Keratinocyte (primary cell): Measurements from ENCODE around the gene FUOM. TPM values are rescaled to one million over a fixed set of nuclear protein-coding genes. Genes with fewer than 3 reads are reported as not detected.

Experiments
- DNase-seq: peaks from one replicate; pipeline ENCODE4 v3.0.0-alpha.2; 2011; ENCODE audit warnings: low read depth, missing footprints, low spot score
- FAIRE-seq: peaks from 2 replicates; lab custom pipeline; 2011; peaks lifted over from hg19 to GRCh38; lab: Jason Lieb, UNC
- H2AFZ ChIP-seq: 2 replicates; pipeline ENCODE4 v1.6.0; 2012; ENCODE audit warnings: low read length, control low read depth, inconsistent platforms; ENCODE audit not compliant: control insufficient read depth
- H3K27ac ChIP-seq: 2 replicates; pipeline ENCODE4 v1.5.1; 2011; ENCODE audit warnings: low read length; ENCODE audit not compliant: control insufficient read depth, insufficient read depth
- H3K27me3 ChIP-seq: 3 replicates; pipeline ENCODE4 v1.6.0; 2011; ENCODE audit warnings: low read length; ENCODE audit not compliant: control insufficient read depth, insufficient read depth; ENCODE audit errors: extremely low read depth
- H3K36me3 ChIP-seq, 2 experiments: 2 replicates in 1 of 2; 3 replicates in 1 of 2; pipeline ENCODE4 v1.5.1; 2011; ENCODE audit warnings: low read length in 2 of 2, mild to moderate bottlenecking in 1 of 2; ENCODE audit not compliant: control insufficient read depth in 2 of 2, insufficient read depth in 2 of 2; ENCODE audit errors: extremely low read depth in 1 of 2
- H3K4me1 ChIP-seq: 3 replicates; pipeline ENCODE4 v1.5.1; 2011; ENCODE audit warnings: low read length; ENCODE audit not compliant: control insufficient read depth, insufficient read depth; ENCODE audit errors: extremely low read depth
- H3K4me2 ChIP-seq: 3 replicates; pipeline ENCODE4 v1.6.0; 2011; ENCODE audit warnings: low read depth, low read length; ENCODE audit not compliant: control insufficient read depth, insufficient read depth; ENCODE audit errors: extremely low read depth
- H3K4me3 ChIP-seq, 3 experiments: fragments of 200-600 bp in 1 of 3; sonication (generic) in 1 of 3; 2 replicates in 2 of 3; 3 replicates in 1 of 3; pipeline ENCODE4 v1.5.1; 2011 to 2016; ENCODE audit warnings: low read length in 3 of 3, mild to moderate bottlenecking in 3 of 3, control low read depth in 2 of 3, inconsistent platforms in 1 of 3, low read depth in 1 of 3, mixed read lengths in 1 of 3, mixed run types in 1 of 3, moderate library complexity in 1 of 3; ENCODE audit not compliant: control insufficient read depth in 2 of 3, insufficient read depth in 2 of 3; ENCODE audit errors: extremely low read depth in 1 of 3
- H3K79me2 ChIP-seq: 2 replicates; pipeline ENCODE4 v1.6.0; 2012; ENCODE audit warnings: low read length; ENCODE audit not compliant: control insufficient read depth, insufficient read depth
- H3K9ac ChIP-seq: 3 replicates; pipeline ENCODE4 v1.6.0; 2011; ENCODE audit warnings: low read length; ENCODE audit not compliant: control insufficient read depth, insufficient read depth; ENCODE audit errors: extremely low read depth
- H3K9me1 ChIP-seq: 3 replicates; pipeline ENCODE4 v1.6.0; 2011; ENCODE audit warnings: low read length; ENCODE audit not compliant: control insufficient read depth, insufficient read depth; ENCODE audit errors: extremely low read depth
- H3K9me3 ChIP-seq: 2 replicates; pipeline ENCODE4 v1.5.1; 2012; ENCODE audit warnings: low read depth, low read length; ENCODE audit not compliant: control insufficient read depth
- H4K20me1 ChIP-seq: 3 replicates; pipeline ENCODE4 v1.6.0; 2011; ENCODE audit warnings: low read length; ENCODE audit not compliant: control insufficient read depth, insufficient read depth; ENCODE audit errors: extremely low read depth
- EZH2 ChIP-seq: IDR thresholded peaks from one replicate; pipeline ENCODE4 v1.6.1; 2012; ENCODE audit warnings: inconsistent platforms, mild to moderate bottlenecking, low read length, moderate library complexity
- dilution Hi-C: fragments of 300-500 bp; cut with MboI; formaldehyde crosslinking; loops from one replicate; pipeline ENCODE4 v1.7.0; 2020; ENCODE audit warnings: low sequenced_read_pairs; ENCODE audit not compliant: extremely low pct_ligation_motif_present
- polyA plus RNA-seq, 5 experiments: library from polyadenylated mRNA; depleted of rRNA in 3 of 5; stranded (reverse) in 3 of 5; stranded (forward) in 1 of 5; unstranded in 1 of 5; fragments of >200 nt; gene quantifications; 1 replicate in 1 of 5; 2 replicates in 3 of 5; 3 replicates in 1 of 5; pipeline versions ENCODE4 v1.2.1 to v1.2.3, GENCODE V29; 2011 to 2012; ENCODE audit warnings: missing spikeins in 2 of 5, low read depth in 1 of 5, low replicate concordance in 1 of 5
- TF ChIP-seq, protein P1 (sequence below), 3 experiments: IDR thresholded peaks in 1 of 3; conservative IDR thresholded peaks in 1 of 3; optimal IDR thresholded peaks in 1 of 3; 2 replicates in 2 of 3; 3 replicates in 1 of 3; pipeline versions ENCODE3 to v1.5.1; 2011; ENCODE audit warnings: low read length in 3 of 3, mild to moderate bottlenecking in 3 of 3, moderate library complexity in 2 of 3, control low read depth in 1 of 3, inconsistent platforms in 1 of 3; ENCODE audit not compliant: insufficient read depth in 2 of 3; ENCODE audit errors: extremely low read depth in 1 of 3

FUOM gene
- polyA plus RNA-seq, 1 donor (not counting 4 experiments of a cell fraction or from before 2014, with no cell fraction given) = 11.3 TPM

DNA sequence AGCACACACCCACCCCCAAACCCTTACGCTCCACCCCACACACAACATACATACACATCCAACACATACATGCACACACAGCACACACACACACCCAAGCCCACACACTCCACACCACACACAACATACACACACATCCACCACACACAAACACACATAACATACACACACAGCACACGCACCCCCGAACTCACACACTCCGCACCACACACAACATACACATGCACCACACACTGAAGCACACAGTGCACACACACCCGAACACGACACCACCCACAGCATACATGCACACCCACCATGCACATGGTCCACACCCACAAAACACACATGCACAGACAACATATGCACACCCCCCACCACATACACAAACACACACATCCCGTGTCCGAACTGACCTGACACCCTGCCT is 8.7 kb downstream of the FUOM start:
- H3K9me3 ChIP-seq = no peaks in the 10 kb centered on the region
- H3K4me3 ChIP-seq = no peak overlapping the region
- H3K9ac ChIP-seq = no peak overlapping the region
- H4K20me1 ChIP-seq = no peaks in the 10 kb centered on the region
- no peaks in the 10 kb centered on the region for H3K36me3 ChIP-seq
- no peaks in the 10 kb centered on the region for H3K4me1 ChIP-seq
- no peak for TF ChIP-seq EZH2
- TF ChIP-seq, protein P1, sequence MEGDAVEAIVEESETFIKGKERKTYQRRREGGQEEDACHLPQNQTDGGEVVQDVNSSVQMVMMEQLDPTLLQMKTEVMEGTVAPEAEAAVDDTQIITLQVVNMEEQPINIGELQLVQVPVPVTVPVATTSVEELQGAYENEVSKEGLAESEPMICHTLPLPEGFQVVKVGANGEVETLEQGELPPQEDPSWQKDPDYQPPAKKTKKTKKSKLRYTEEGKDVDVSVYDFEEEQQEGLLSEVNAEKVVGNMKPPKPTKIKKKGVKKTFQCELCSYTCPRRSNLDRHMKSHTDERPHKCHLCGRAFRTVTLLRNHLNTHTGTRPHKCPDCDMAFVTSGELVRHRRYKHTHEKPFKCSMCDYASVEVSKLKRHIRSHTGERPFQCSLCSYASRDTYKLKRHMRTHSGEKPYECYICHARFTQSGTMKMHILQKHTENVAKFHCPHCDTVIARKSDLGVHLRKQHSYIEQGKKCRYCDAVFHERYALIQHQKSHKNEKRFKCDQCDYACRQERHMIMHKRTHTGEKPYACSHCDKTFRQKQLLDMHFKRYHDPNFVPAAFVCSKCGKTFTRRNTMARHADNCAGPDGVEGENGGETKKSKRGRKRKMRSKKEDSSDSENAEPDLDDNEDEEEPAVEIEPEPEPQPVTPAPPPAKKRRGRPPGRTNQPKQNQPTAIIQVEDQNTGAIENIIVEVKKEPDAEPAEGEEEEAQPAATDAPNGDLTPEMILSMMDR (optimal IDR thresholded peaks at IDR 0.05 in 1 of 3, IDR thresholded peaks at IDR 0.05 in 1 of 3, conservative IDR thresholded peaks at IDR 0.05 in 1 of 3; ENCODE audit: extremely low read depth in 1 of 3, insufficient read depth in 2 of 3, low read length in 3 of 3) = no peak
- no peaks in the 10 kb centered on the region for H3K79me2 ChIP-seq
- dilution Hi-C loops = no loop called here
- no peak overlapping the region for H3K4me2 ChIP-seq
- no peak overlapping the region for H3K27ac ChIP-seq
- peaks cover 4% of the 10 kb centered on the region for H3K27me3 ChIP-seq
- FAIRE-seq = no peak
- H3K9me1 ChIP-seq = no peaks in the 10 kb centered on the region
- DNase-seq = no peak
- H2AFZ ChIP-seq = no peak overlapping the region

DNA sequence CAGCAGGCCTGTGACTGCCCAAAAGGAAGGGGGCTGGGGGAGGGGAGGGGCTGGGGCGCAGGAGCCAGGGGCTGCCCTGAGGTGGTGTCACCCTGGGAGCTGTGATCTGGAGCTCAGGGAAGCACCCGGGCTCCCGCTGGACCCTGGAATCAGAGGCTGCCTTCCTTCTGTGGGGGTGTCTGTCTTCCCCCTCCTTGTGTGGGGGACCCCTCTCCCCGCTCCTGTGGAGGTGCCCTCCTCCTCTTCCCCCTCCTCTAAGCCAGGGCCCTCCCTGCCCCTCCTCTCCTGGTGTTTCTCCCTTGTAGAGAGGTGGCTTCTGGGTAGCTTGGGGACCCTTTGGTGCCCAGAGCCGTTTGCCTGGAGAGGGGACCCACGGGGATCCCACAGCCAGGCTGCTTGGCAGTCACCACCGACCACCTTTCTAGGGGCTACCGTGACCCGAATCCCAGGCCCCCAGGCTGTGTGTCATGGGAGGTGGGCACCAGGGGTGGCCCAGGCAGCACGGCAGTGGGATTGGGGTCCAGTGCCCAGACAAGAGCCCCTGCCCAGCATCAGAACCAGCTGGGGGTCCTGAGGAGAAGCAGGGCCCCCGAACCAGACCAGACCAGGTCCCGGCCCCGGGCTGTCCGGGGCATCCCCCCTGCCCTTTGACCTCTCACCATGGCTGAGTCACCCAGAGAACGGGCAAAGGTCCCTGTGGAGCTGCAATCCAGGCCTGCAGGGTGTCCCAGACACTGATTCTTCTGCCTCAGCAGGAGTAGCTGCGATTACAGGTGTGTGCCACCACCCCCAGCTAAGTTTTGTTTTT is 9.9 kb downstream of the FUOM start:
- no peaks in the 10 kb centered on the region for H3K79me2 ChIP-seq
- no peaks in the 10 kb centered on the region for H3K36me3 ChIP-seq
- no peak overlapping the region for H3K9ac ChIP-seq
- H4K20me1 ChIP-seq = no peaks in the 10 kb centered on the region
- no peak overlapping the region for H3K4me2 ChIP-seq
- DNase-seq = no peak
- dilution Hi-C loops = no loop called here
- no peak for FAIRE-seq
- peaks cover under 1% of the 10 kb centered on the region for H3K27me3 ChIP-seq
- H3K4me3 ChIP-seq = no peak overlapping the region
- H3K9me1 ChIP-seq = no peaks in the 10 kb centered on the region
- no peak overlapping the region for H2AFZ ChIP-seq
- no peak for TF ChIP-seq EZH2
- TF ChIP-seq, protein P1 (optimal IDR thresholded peaks at IDR 0.05 in 1 of 3, IDR thresholded peaks at IDR 0.05 in 1 of 3, conservative IDR thresholded peaks at IDR 0.05 in 1 of 3; ENCODE audit: extremely low read depth in 1 of 3, insufficient read depth in 2 of 3, low read length in 3 of 3) = no peak
- no peaks in the 10 kb centered on the region for H3K4me1 ChIP-seq
- H3K27ac ChIP-seq = no peak overlapping the region
- no peaks in the 10 kb centered on the region for H3K9me3 ChIP-seq
